Measurements from ENCODE around the gene RYR1.
A peak's percentile ranks its signal among the peaks of the same experiment; 100 is the strongest.
"Not testable (repeated sequence)": the region's sequence is repeated elsewhere in the genome, so short reads cannot be mapped to it uniquely, and the experiment has no call there.

RYR1 gene

DNA sequence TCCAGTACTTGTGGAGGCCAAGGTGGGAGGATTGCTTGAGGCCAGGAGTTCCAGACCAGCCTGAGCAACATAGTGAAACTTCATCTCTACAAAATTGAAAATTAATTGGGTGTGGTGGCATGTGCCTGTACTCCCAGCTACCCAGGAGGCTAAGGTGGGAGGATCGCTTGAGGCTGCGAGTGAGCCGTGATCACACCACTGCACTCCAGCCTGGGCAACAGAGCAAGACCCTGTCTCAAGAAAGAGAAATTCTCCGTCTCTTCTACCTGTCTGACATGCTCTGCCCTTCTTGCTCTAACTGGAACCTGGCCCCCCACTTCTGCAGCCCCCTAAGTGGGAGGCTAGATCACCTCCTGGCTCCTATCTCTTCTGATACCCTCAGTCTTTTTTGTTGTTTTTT, 192.9 kb downstream of the RYR1 start:
- H3K27ac ChIP-seq (ENCODE audit: low read depth, low read length) = no peak overlapping the region
- H3K9ac ChIP-seq (ENCODE audit: low read length) = no peak overlapping the region
- no peak overlapping the region for H2BK15ac ChIP-seq (replicated peaks; ENCODE audit: low read depth)
- H3K79me2 ChIP-seq (ENCODE audit: control insufficient read depth, insufficient read depth, low read length) = peaks cover 1% of the 10 kb centered on the region
- H2BK5ac ChIP-seq (ENCODE audit: low read length) = no peak overlapping the region
- H4K5ac ChIP-seq (ENCODE audit: low read length) = no peak overlapping the region
- DNase-seq = no peak
- H3K4me3 ChIP-seq (ENCODE audit: low read length) = no peak overlapping the region
- no peak overlapping the region for H2AK5ac ChIP-seq (ENCODE audit: low read length)
- H4K8ac ChIP-seq (ENCODE audit: low read depth, low read length) = no peak overlapping the region
- H3K18ac ChIP-seq (ENCODE audit: low read length) = no peak overlapping the region
- WGBS (ENCODE audit: extremely low coverage, insufficient coverage, low lambda C conversion rate) = no CpG with 5 or more reads among the region's 4 CpGs
- no peak overlapping the region for H3K23ac ChIP-seq (ENCODE audit: low read length)
- peaks cover 7% of the 10 kb centered on the region for H3K79me1 ChIP-seq (ENCODE audit: low read length)
- no peaks in the 10 kb centered on the region for H3K27me3 ChIP-seq (ENCODE audit: insufficient read depth, low read length, poor library complexity)
- H3K4me1 ChIP-seq (ENCODE audit: control insufficient read depth, low read depth, low read length) = no peaks in the 10 kb centered on the region
- no peak overlapping the region for H3K4ac ChIP-seq (ENCODE audit: low read depth, low read length)
- no peak overlapping the region for H3K4me2 ChIP-seq (ENCODE audit: low read length)
- no peak overlapping the region for H3K56ac ChIP-seq (ENCODE audit: low read length)
- peaks cover 22% of the 10 kb centered on the region for H3K36me3 ChIP-seq (ENCODE audit: control insufficient read depth, insufficient read depth, low read length)
- no peak overlapping the region for H2BK120ac ChIP-seq (ENCODE audit: low read depth, low read length)

DNA sequence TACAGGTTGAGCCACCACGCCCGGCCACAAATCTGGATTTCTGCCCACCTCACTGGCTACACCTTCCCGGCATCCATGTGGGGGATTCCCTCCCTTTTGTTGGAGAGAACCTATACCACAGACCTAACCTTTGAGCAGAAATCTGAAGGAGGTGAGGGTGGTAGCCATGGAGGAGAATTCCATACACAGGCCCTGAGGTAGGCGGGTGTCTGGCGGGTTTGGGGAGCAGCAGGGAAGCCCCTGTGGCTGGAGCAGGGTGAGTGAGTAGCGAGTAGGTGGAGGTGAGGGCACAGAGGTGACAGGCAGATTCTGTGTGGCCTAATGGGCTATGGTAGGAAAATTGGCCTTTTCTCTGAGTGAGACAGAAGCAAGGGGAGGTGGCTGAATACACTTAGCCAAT, 196.1 kb downstream of the RYR1 start:
- H3K27me3 ChIP-seq (ENCODE audit: insufficient read depth, low read length, poor library complexity) = no peaks in the 10 kb centered on the region
- peaks cover 28% of the 10 kb centered on the region for H3K36me3 ChIP-seq (ENCODE audit: control insufficient read depth, insufficient read depth, low read length)

DNA sequence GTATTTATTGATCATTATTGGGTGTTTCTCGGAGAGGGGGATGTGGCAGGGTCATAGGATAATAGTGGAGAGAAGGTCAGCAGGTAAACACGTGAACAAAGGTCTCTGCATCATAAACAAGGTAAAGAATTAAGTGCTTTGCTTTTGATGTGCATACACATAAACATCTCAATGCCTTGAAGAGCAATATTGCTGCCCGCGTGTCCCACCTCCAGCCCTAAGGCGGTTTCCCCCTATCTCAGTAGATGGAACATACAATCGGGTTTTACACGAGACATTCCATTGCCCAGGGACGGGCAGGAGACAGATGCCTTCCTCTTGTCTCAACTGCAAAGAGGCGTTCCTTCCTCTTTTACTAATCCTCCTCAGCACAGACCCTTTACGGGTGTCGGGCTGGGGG, 197.8 kb downstream of the RYR1 start:
- not testable (repeated sequence) for H3K79me2 ChIP-seq (ENCODE audit: control insufficient read depth, insufficient read depth, low read length); H2BK5ac ChIP-seq (ENCODE audit: low read length); H2BK120ac ChIP-seq (ENCODE audit: low read depth, low read length); H3K23ac ChIP-seq (ENCODE audit: low read length); H3K9ac ChIP-seq (ENCODE audit: low read length); H4K8ac ChIP-seq (ENCODE audit: low read depth, low read length); H3K27ac ChIP-seq (ENCODE audit: low read depth, low read length); H2BK15ac ChIP-seq (replicated peaks; ENCODE audit: low read depth); H3K79me1 ChIP-seq (ENCODE audit: low read length); H3K18ac ChIP-seq (ENCODE audit: low read length); H3K4me3 ChIP-seq (ENCODE audit: low read length); H3K4ac ChIP-seq (ENCODE audit: low read depth, low read length); H4K5ac ChIP-seq (ENCODE audit: low read length); H2AK5ac ChIP-seq (ENCODE audit: low read length); H3K27me3 ChIP-seq (ENCODE audit: insufficient read depth, low read length, poor library complexity); H3K4me1 ChIP-seq (ENCODE audit: control insufficient read depth, low read depth, low read length); H3K56ac ChIP-seq (ENCODE audit: low read length); H3K4me2 ChIP-seq (ENCODE audit: low read length); DNase-seq
- H3K36me3 ChIP-seq (ENCODE audit: control insufficient read depth, insufficient read depth, low read length) = peaks cover 25% of the 10 kb centered on the region
- WGBS (ENCODE audit: extremely low coverage, insufficient coverage, low lambda C conversion rate) = no CpG with 5 or more reads among the region's 11 CpGs

More for the DNA sequence above, 196.1 kb downstream of the RYR1 start:
- Histone ChIP-seq H2BK15ac (replicated peaks; ENCODE audit: low read depth) (no peak overlapping the region), H3K79me1 (ENCODE audit: low read length) (peaks cover 10% of the 10 kb centered on the region), H3K79me2 (ENCODE audit: control insufficient read depth, insufficient read depth, low read length) (peaks cover 1% of the 10 kb centered on the region), H3K4ac (ENCODE audit: low read depth, low read length) (no peak overlapping the region), H3K4me1 (ENCODE audit: control insufficient read depth, low read depth, low read length) (no peaks in the 10 kb centered on the region), H3K4me3 (ENCODE audit: low read length) (no peak overlapping the region), H3K4me2 (ENCODE audit: low read length) (no peak overlapping the region), H2BK5ac (ENCODE audit: low read length) (no peak overlapping the region), H3K9ac (ENCODE audit: low read length) (no peak overlapping the region), H2BK120ac (ENCODE audit: low read depth, low read length) (no peak overlapping the region), H3K27ac (ENCODE audit: low read depth, low read length) (no peak overlapping the region), H4K5ac (ENCODE audit: low read length) (no peak overlapping the region), H3K56ac (ENCODE audit: low read length) (peak overlapping the region; percentile 25), H2AK5ac (ENCODE audit: low read length) (no peak overlapping the region), H4K8ac (ENCODE audit: low read depth, low read length) (no peak overlapping the region), H3K18ac (ENCODE audit: low read length) (no peak overlapping the region), H3K23ac (ENCODE audit: low read length) (no peak overlapping the region)
- DNase-seq = no peak
- WGBS (ENCODE audit: extremely low coverage, insufficient coverage, low lambda C conversion rate) = no CpG with 5 or more reads among the region's 6 CpGs

DNA sequence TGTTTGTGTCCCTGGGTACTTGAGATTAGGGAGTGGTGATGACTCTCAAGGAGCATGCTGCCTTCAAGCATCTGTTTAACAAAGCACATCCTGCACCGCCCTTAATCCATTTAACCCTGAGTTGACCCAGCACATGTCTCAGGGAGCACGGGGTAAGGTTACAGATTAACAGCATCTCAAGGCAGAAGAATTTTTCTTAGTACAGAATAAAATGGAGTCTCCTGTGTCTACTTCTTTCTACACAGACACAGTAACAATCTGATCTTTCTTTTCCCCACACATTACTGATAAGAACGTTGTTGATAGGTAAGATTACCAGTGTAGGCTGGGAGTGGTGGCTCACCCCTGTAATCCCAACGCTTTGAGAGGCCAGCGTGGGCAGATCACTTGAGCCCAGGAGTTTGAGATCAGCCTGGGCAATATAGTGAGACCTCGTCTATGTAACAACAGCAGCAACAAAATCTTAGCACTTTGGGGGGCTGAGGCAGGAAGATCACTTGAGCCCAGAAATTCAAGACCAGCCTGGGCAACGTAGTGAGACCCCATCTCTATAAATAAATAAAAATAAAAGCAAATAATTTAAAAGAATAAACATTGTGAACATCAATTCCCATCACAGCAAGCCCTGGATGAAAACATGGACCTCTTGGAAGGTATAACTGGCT, 198.5 kb downstream of the RYR1 start:
- H3K4me3 ChIP-seq (ENCODE audit: low read length); H3K23ac ChIP-seq (ENCODE audit: low read length); H3K18ac ChIP-seq (ENCODE audit: low read length); H3K27ac ChIP-seq (ENCODE audit: low read depth, low read length); H4K5ac ChIP-seq (ENCODE audit: low read length); H4K8ac ChIP-seq (ENCODE audit: low read depth, low read length); H3K9ac ChIP-seq (ENCODE audit: low read length); H3K79me1 ChIP-seq (ENCODE audit: low read length); H2BK15ac ChIP-seq (replicated peaks; ENCODE audit: low read depth); H3K27me3 ChIP-seq (ENCODE audit: insufficient read depth, low read length, poor library complexity); H3K4me2 ChIP-seq (ENCODE audit: low read length); H3K4me1 ChIP-seq (ENCODE audit: control insufficient read depth, low read depth, low read length); H3K4ac ChIP-seq (ENCODE audit: low read depth, low read length); H3K56ac ChIP-seq (ENCODE audit: low read length); H2BK5ac ChIP-seq (ENCODE audit: low read length); H2BK120ac ChIP-seq (ENCODE audit: low read depth, low read length); H3K79me2 ChIP-seq (ENCODE audit: control insufficient read depth, insufficient read depth, low read length); H2AK5ac ChIP-seq (ENCODE audit: low read length): not testable (repeated sequence)
- no CpG with 5 or more reads among the region's 7 CpGs for WGBS (ENCODE audit: extremely low coverage, insufficient coverage, low lambda C conversion rate)
- DNase-seq = peak; percentile 68
- peaks cover 25% of the 10 kb centered on the region for H3K36me3 ChIP-seq (ENCODE audit: control insufficient read depth, insufficient read depth, low read length)

DNA sequence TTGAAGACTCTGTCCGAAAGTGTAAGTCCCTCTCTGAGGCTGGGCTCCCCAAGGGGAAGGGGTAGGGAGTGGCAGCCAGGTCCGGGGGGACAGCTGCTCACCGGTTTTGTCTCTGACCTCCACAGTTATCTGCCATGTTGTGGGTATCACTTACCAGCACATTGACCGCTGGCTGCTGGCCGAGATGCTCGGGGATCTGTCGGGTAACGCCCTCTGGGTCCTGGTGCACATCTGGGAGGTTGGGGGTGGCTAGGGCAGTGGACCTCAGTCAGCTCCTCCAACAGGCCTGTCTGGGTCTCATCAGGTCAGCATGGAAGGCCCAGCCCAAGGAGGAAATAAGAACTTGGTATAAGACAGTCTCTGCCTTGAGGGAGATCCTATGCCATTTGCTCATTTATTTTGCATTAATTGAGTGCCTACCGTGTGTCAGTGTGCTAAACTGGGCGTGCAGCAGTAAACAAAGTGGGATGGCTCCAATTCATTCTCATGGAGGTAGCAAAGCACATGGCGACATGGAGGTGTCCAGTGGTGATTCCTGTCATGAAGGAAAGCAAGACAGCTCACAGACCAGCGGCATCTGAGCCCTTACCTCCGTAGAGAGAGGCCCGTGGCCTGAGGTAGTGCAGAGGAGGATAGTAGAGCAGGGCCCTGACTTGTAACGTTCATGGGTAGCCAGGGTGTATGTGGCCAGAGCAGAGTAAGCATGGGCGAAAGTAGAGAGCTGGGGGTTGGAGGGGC, 199.2 kb downstream of the RYR1 start:
- H3K27me3 ChIP-seq (ENCODE audit: insufficient read depth, low read length, poor library complexity) = no peaks in the 10 kb centered on the region
- no peak overlapping the region for H4K8ac ChIP-seq (ENCODE audit: low read depth, low read length)
- peaks cover 6% of the 10 kb centered on the region for H3K79me1 ChIP-seq (ENCODE audit: low read length)
- H3K4me1 ChIP-seq (ENCODE audit: control insufficient read depth, low read depth, low read length) = no peaks in the 10 kb centered on the region
- no peak overlapping the region for H2BK5ac ChIP-seq (ENCODE audit: low read length)
- H3K4me3 ChIP-seq (ENCODE audit: low read length) = no peak overlapping the region
- H3K23ac ChIP-seq (ENCODE audit: low read length) = no peak overlapping the region
- no peak overlapping the region for H3K9ac ChIP-seq (ENCODE audit: low read length)
- no peak overlapping the region for H2AK5ac ChIP-seq (ENCODE audit: low read length)
- no peaks in the 10 kb centered on the region for H3K79me2 ChIP-seq (ENCODE audit: control insufficient read depth, insufficient read depth, low read length)
- H3K36me3 ChIP-seq (ENCODE audit: control insufficient read depth, insufficient read depth, low read length) = peaks cover 23% of the 10 kb centered on the region
- no peak overlapping the region for H2BK120ac ChIP-seq (ENCODE audit: low read depth, low read length)
- H3K18ac ChIP-seq (ENCODE audit: low read length) = no peak overlapping the region
- H3K4ac ChIP-seq (ENCODE audit: low read depth, low read length) = no peak overlapping the region
- peak overlapping the region; percentile 7 for H3K56ac ChIP-seq (ENCODE audit: low read length)
- DNase-seq = no peak
- no peak overlapping the region for H3K27ac ChIP-seq (ENCODE audit: low read depth, low read length)
- no peak overlapping the region for H3K4me2 ChIP-seq (ENCODE audit: low read length)
- H4K5ac ChIP-seq (ENCODE audit: low read length) = no peak overlapping the region
- no CpG with 5 or more reads among the region's 16 CpGs for WGBS (ENCODE audit: extremely low coverage, insufficient coverage, low lambda C conversion rate)
- no peak overlapping the region for H2BK15ac ChIP-seq (replicated peaks; ENCODE audit: low read depth)
